MM.1S (cell line): ENCODE results near the gene OR1L1.
A peak's percentile ranks its signal among the peaks of the same experiment; 100 is the strongest.

Experiments used
- DNase-seq: peaks from one replicate; pipeline ENCODE4 v3.0.0-alpha.2; 2015
- H2AFZ ChIP-seq: fragments of 300-600 bp; sonication (generic); 2 replicates; pipeline ENCODE4 v1.6.0; 2016; ENCODE audit warnings: antibody characterized with exemption, low read length
- H3F3A ChIP-seq: fragments of 300-600 bp; sonication (generic); 2 replicates; pipeline ENCODE4 v1.6.1; 2016; ENCODE audit warnings: mild to moderate bottlenecking, antibody characterized with exemption, low read length, moderate library complexity, mixed read lengths; ENCODE audit not compliant: insufficient read depth
- H3K27ac ChIP-seq: fragments of 300-600 bp; sonication (generic); 2 replicates; pipeline ENCODE4 v1.5.1; 2016; ENCODE audit warnings: mild to moderate bottlenecking, low read length
- H3K27me3 ChIP-seq: fragments of 300-600 bp; sonication (generic); replicated peaks from 2 replicates; pipeline ENCODE4 v1.6.0; 2016; ENCODE audit warnings: low read length; ENCODE audit not compliant: insufficient read depth
- H3K36me3 ChIP-seq: fragments of 300-600 bp; sonication (generic); replicated peaks from 2 replicates; pipeline ENCODE4 v1.6.1; 2016; ENCODE audit warnings: mild to moderate bottlenecking, low read length, mixed read lengths; ENCODE audit not compliant: insufficient read depth
- H3K4me1 ChIP-seq: fragments of 300-600 bp; sonication (generic); 2 replicates; pipeline ENCODE4 v1.6.1; 2016; ENCODE audit warnings: low read length, mixed read lengths
- H3K4me2 ChIP-seq: fragments of 300-600 bp; sonication (generic); 2 replicates; pipeline ENCODE4 v1.6.0; 2016; ENCODE audit warnings: low read depth, low read length
- H3K4me3 ChIP-seq: fragments of 300-600 bp; sonication (generic); 2 replicates; pipeline ENCODE4 v1.5.1; 2016; ENCODE audit warnings: low read length, mixed read lengths
- H3K79me2 ChIP-seq: fragments of 300-600 bp; sonication (generic); 2 replicates; pipeline ENCODE4 v1.6.1; 2016; ENCODE audit warnings: mixed run types, low read length, mixed read lengths
- H3K9ac ChIP-seq: fragments of 300-600 bp; sonication (generic); 2 replicates; pipeline ENCODE4 v1.6.1; 2016; ENCODE audit warnings: low read length, mixed read lengths
- H3K9me2 ChIP-seq: fragments of 300-600 bp; sonication (generic); replicated peaks from 2 replicates; pipeline ENCODE4 v1.6.1; 2016; ENCODE audit warnings: mild to moderate bottlenecking, low read length, mixed read lengths; ENCODE audit not compliant: insufficient read depth
- H3K9me3 ChIP-seq: fragments of 300-600 bp; sonication (generic); replicated peaks from 2 replicates; pipeline ENCODE4 v1.6.1; 2016; ENCODE audit warnings: mild to moderate bottlenecking, low read length, mixed read lengths; ENCODE audit not compliant: insufficient read depth
- H4K20me1 ChIP-seq: fragments of 300-600 bp; sonication (generic); 2 replicates; pipeline ENCODE4 v1.6.1; 2016; ENCODE audit warnings: mild to moderate bottlenecking, low read length, moderate library complexity, mixed read lengths; ENCODE audit not compliant: insufficient read depth
- CTCF ChIP-seq: fragments of 300-600 bp; sonication (generic); IDR thresholded peaks from 2 replicates; pipeline ENCODE4 v1.5.1; 2016; ENCODE audit warnings: antibody characterized with exemption, low read length, mixed read lengths
- EZH2 ChIP-seq: fragments of 300-600 bp; sonication (generic); optimal IDR thresholded peaks from 2 replicates; pipeline ENCODE3; 2017; ENCODE audit warnings: low read depth, mild to moderate bottlenecking, antibody characterized with exemption, low read length, mixed read lengths
- EZH2phosphoT487 ChIP-seq: fragments of 300-600 bp; sonication (generic); IDR thresholded peaks from 2 replicates; pipeline ENCODE4 v1.6.1; 2018; ENCODE audit warnings: antibody characterized with exemption, low read length

The OR1L1 gene

GRCh38 chr9:122661416-122661815, at the start of gene OR1L1:
Gene OR1L1 (plus strand): TSS chr9:122661716. CDS start chr9:122661716, 0 bp downstream.
- Histone ChIP-seq H3K79me2 (no peaks in the 10 kb centered on the region), H3K9me2 (no peaks in the 10 kb centered on the region), H3K9ac (no peak within 1 kb of the TSS), H2AFZ (no peak within 1 kb of the TSS), H3K27ac (no peak within 1 kb of the TSS), H3K27me3 (no peaks in the 10 kb centered on the region), H3K4me3 (no peak within 1 kb of the TSS), H4K20me1 (no peaks in the 10 kb centered on the region), H3K36me3 (no peaks in the 10 kb centered on the region), H3K4me1 (no peaks in the 10 kb centered on the region), H3F3A (no peaks in the 10 kb centered on the region), H3K9me3 (no peaks in the 10 kb centered on the region), H3K4me2 (no peak within 1 kb of the TSS)
- DNase-seq, result no peak
- TF ChIP-seq EZH2, result no peak
- TF ChIP-seq EZH2phosphoT487, result no peak

GRCh38 chr9:122614362-122614761, 47.2 kb upstream of the OR1L1 start, which contains the start of gene OR1Q1:
Gene OR1Q1 (plus strand): TSS chr9:122614738. CDS start chr9:122614738, 0 bp downstream.
- Histone ChIP-seq H3K4me3 (no peak within 1 kb of the TSS), H3K79me2 (no peaks in the 10 kb centered on the region), H3K4me2 (no peak within 1 kb of the TSS), H3K9ac (no peak within 1 kb of the TSS), H3K27me3 (no peaks in the 10 kb centered on the region), H3F3A (no peaks in the 10 kb centered on the region), H4K20me1 (no peaks in the 10 kb centered on the region), H3K9me3 (no peaks in the 10 kb centered on the region), H3K9me2 (no peaks in the 10 kb centered on the region), H3K36me3 (no peaks in the 10 kb centered on the region), H3K27ac (no peak within 1 kb of the TSS), H3K4me1 (no peaks in the 10 kb centered on the region), H2AFZ (no peak within 1 kb of the TSS)
- no peak for DNase-seq
- TF ChIP-seq CTCF (no peak), EZH2phosphoT487 (no peak), EZH2 (no peak)

- Histone ChIP-seq H2AFZ (no peak overlapping the region), H3K79me2 (no peaks in the 10 kb centered on the region), H3K27me3 (no peaks in the 10 kb centered on the region), H3K4me1 (no peaks in the 10 kb centered on the region), H3K4me3 (no peak overlapping the region), H3K9ac (no peak overlapping the region), H3F3A (no peaks in the 10 kb centered on the region), H3K27ac (no peak overlapping the region), H3K36me3 (no peaks in the 10 kb centered on the region), H4K20me1 (no peaks in the 10 kb centered on the region), H3K4me2 (no peak overlapping the region), H3K9me3 (no peaks in the 10 kb centered on the region), H3K9me2 (no peaks in the 10 kb centered on the region)
- TF ChIP-seq EZH2, result no peak
- no peak for TF ChIP-seq EZH2phosphoT487
- no peak for TF ChIP-seq CTCF
- no peak for DNase-seq
Observed at GRCh38 chr9:122619996-122620395, 41.5 kb upstream of the OR1L1 start.

- Histone ChIP-seq H3K27me3 (no peaks in the 10 kb centered on the region), H3K4me2 (no peak overlapping the region), H3K9me3 (no peaks in the 10 kb centered on the region), H3K79me2 (no peaks in the 10 kb centered on the region), H3K9me2 (no peaks in the 10 kb centered on the region), H3F3A (no peaks in the 10 kb centered on the region), H3K9ac (no peak overlapping the region), H4K20me1 (no peaks in the 10 kb centered on the region), H3K27ac (no peak overlapping the region), H2AFZ (no peak overlapping the region), H3K4me3 (no peak overlapping the region), H3K36me3 (no peaks in the 10 kb centered on the region), H3K4me1 (no peaks in the 10 kb centered on the region)
- peak; percentile 14 for DNase-seq
- no peak for TF ChIP-seq EZH2
- TF ChIP-seq EZH2phosphoT487, result no peak
- no peak for TF ChIP-seq CTCF
Observed at GRCh38 chr9:122642226-122642625, 19.3 kb upstream of the OR1L1 start.
